ENCODE measurements around the gene ARHGAP33. TPM values are rescaled to one million over a fixed set of nuclear protein-coding genes. Genes with fewer than 3 reads are reported as not detected.

ARHGAP33 gene
- total and polyA plus RNA-seq, 2 of the 8 experiments (the other 6 are each of a cell fraction or from before 2014, with no cell fraction given): 6.5 to 25.2 TPM

- Histone ChIP-seq H3K56ac (replicated peaks; ENCODE audit: insufficient read length, low read depth, low read length) (no peak overlapping the region), H3K18ac (ENCODE audit: extremely low read depth, low read length) (no peak overlapping the region), H2AK5ac (ENCODE audit: low read depth, low read length) (no peak overlapping the region), H3K4me3 (ENCODE audit: extremely low read depth in 1 of 4, insufficient read depth in 2 of 4, low read depth in 3 of 4, low read length in 4 of 4) (no peak overlapping the region), H3K27me3 (replicated peaks in 1 of 4; ENCODE audit: control insufficient read depth in 3 of 4, extremely low read depth in 1 of 4, insufficient read depth in 3 of 4, low read length in 3 of 4) (no peaks in the 10 kb centered on the region), H2BK120ac (replicated peaks; ENCODE audit: low read depth, low read length) (no peak overlapping the region), H3K79me2 (ENCODE audit: control insufficient read depth in 1 of 2, insufficient read depth in 2 of 2, low read length in 2 of 2) (no peaks in the 10 kb centered on the region), H3K4me1 (replicated peaks in 1 of 4; ENCODE audit: control insufficient read depth in 3 of 4, insufficient read depth in 4 of 4, low read length in 3 of 4) (peaks cover 0 to 3% (median 0%) of the 10 kb centered on the region in 4 experiments; a peak in 2 of 7 replicates), H3K23me2 (ENCODE audit: low read depth, low read length) (peaks cover 1% of the 10 kb centered on the region; the same call in 1 of the 2 replicates), H2BK15ac (ENCODE audit: low read length) (no peak overlapping the region), H3K4ac (replicated peaks; ENCODE audit: insufficient read length, low read depth, low read length) (no peak overlapping the region), H2AFZ (ENCODE audit: low read length) (no peak overlapping the region), H3K9ac (replicated peaks in 1 of 4; ENCODE audit: extremely low read depth in 1 of 4, low read depth in 3 of 4, low read length in 3 of 4) (no peak overlapping the region), H2BK12ac (ENCODE audit: low read depth, low read length) (no peak overlapping the region), H4K8ac (ENCODE audit: extremely low read depth, insufficient read depth, low read length) (no peak overlapping the region), H3K23ac (ENCODE audit: insufficient read length) (no peak overlapping the region), H2BK20ac (ENCODE audit: low read length) (no peak overlapping the region), H4K20me1 (replicated peaks in 1 of 2; ENCODE audit: control insufficient read depth in 1 of 2, insufficient read depth in 2 of 2, low read length in 2 of 2) (peaks cover 7 to 19% of the 10 kb centered on the region in 2 experiments), H3K79me1 (ENCODE audit: low read depth, low read length) (no peaks in the 10 kb centered on the region), H3K9me3 (ENCODE audit: insufficient read depth in 2 of 2, low read depth in 1 of 2, low read length in 1 of 2) (no peaks in the 10 kb centered on the region), H3K36me3 (ENCODE audit: control insufficient read depth in 2 of 4, insufficient read depth in 4 of 4, low read length in 3 of 4) (peaks cover 11 to 57% (median 44%) of the 10 kb centered on the region in 4 experiments; a peak in 7 of 8 replicates), H4K5ac (ENCODE audit: insufficient read length, low read depth, low read length) (no peak overlapping the region), H2BK5ac (ENCODE audit: low read depth, low read length) (no peak overlapping the region), H4K91ac (replicated peaks; ENCODE audit: insufficient read length, low read length) (no peak overlapping the region), H3K4me2 (ENCODE audit: insufficient read depth in 1 of 2, low read depth in 2 of 2, low read length in 2 of 2) (no peak overlapping the region), H3K14ac (ENCODE audit: insufficient read length) (no peak overlapping the region), H3K27ac (ENCODE audit: low read depth, low read length) (no peak overlapping the region)
- WGBS, 2 experiments (ENCODE audit: extremely low coverage in 1 of 2, insufficient coverage in 1 of 2, insufficient read length in 1 of 2, insufficient replicate concordance in 2 of 2, low coverage in 1 of 2, low lambda C conversion rate in 2 of 2, missing lambda C conversion rate in 1 of 2): 92% methylated on average over 5 of the region's 5 CpGs; no CpG with 5 or more reads in 1 of the 2 experiments
- FAIRE-seq: no peak
- no peak for DNase-seq (ENCODE audit: low read depth in 1 of 2, low spot score in 2 of 2)
- CTCF ChIA-PET (ENCODE audit: partially characterized antibody): interaction anchor here (0.9 to 8.9 kb wide), 3 partner anchors 9 to 83 kb away, joined by 4 to 80 read pairs (median 7); no protein-coding TSS in a partner anchor
- POLR2A ChIA-PET (ENCODE audit: partially characterized antibody): interaction anchor here (1.2 to 7.6 kb wide), 4 partner anchors 9 to 15 kb away, joined by 4 to 54 read pairs (median 22); partner anchors contain the start of genes LIN37, PSENEN and U2AF1L4
- TF ChIP-seq CBX5 (IDR thresholded peaks at IDR 0.05; ENCODE audit: low read depth, low read length) (no peak), KDM1A (IDR thresholded peaks at IDR 0.05; ENCODE audit: borderline replicate concordance, low read length) (no peak), EP300 (IDR thresholded peaks at IDR 0.05; ENCODE audit: borderline replicate concordance in 1 of 2, low read depth in 2 of 2, low read length in 2 of 2) (no peak), RXRA (IDR thresholded peaks at IDR 0.05; ENCODE audit: insufficient read depth, low read depth, low read length) (no peak), BRCA1 (IDR thresholded peaks at IDR 0.05; ENCODE audit: low read depth, low read length) (no peak), CHD1 (IDR thresholded peaks at IDR 0.05; ENCODE audit: low read depth, low read length) (no peak), TBP (IDR thresholded peaks at IDR 0.05; ENCODE audit: low read depth, low read length) (no peak), SP4 (IDR thresholded peaks at IDR 0.05; ENCODE audit: low read length) (no peak), POLR2A (IDR thresholded peaks at IDR 0.05; ENCODE audit: control extremely low read depth in 1 of 2, low read depth in 2 of 2, low read length in 2 of 2) (no peak), POU5F1 (IDR thresholded peaks at IDR 0.05; ENCODE audit: low read depth, low read length) (no peak), CREB1 (IDR thresholded peaks at IDR 0.05) (no peak)
- TF ChIP-seq, protein P1, sequence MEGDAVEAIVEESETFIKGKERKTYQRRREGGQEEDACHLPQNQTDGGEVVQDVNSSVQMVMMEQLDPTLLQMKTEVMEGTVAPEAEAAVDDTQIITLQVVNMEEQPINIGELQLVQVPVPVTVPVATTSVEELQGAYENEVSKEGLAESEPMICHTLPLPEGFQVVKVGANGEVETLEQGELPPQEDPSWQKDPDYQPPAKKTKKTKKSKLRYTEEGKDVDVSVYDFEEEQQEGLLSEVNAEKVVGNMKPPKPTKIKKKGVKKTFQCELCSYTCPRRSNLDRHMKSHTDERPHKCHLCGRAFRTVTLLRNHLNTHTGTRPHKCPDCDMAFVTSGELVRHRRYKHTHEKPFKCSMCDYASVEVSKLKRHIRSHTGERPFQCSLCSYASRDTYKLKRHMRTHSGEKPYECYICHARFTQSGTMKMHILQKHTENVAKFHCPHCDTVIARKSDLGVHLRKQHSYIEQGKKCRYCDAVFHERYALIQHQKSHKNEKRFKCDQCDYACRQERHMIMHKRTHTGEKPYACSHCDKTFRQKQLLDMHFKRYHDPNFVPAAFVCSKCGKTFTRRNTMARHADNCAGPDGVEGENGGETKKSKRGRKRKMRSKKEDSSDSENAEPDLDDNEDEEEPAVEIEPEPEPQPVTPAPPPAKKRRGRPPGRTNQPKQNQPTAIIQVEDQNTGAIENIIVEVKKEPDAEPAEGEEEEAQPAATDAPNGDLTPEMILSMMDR (IDR thresholded peaks at IDR 0.05; ENCODE audit: control extremely low read depth in 1 of 3, insufficient read depth in 1 of 3, low read depth in 1 of 3, low read length in 3 of 3): no peak
Observed at GRCh38 chr19:35734889-35735288, 40.5 kb upstream of the ARHGAP33 start.
